HepG2 (cell line): Measurements from ENCODE around the gene GLCE. TPM values are rescaled to one million over a fixed set of nuclear protein-coding genes. Genes with fewer than 3 reads are reported as not detected.

Experiments
- ASH2L ChIP-seq: fragments of 300-600, 200-600 bp; sonication (generic); IDR thresholded peaks from 2 replicates; pipeline ENCODE4 v1.7.0; 2017; ENCODE audit warnings: low read depth, mild to moderate bottlenecking, moderate library complexity, mixed read lengths, low read length; ENCODE audit not compliant: insufficient read length
- CHCHD3 ChIP-seq: sonication (generic); formaldehyde crosslinking; IDR thresholded peaks from 2 replicates; pipeline ENCODE4 v1.8.0; 2022; ENCODE audit warnings: mild to moderate bottlenecking, missing genetic modification reagents, moderate library complexity
- CREB1 ChIP-seq, 2 experiments: fragments of 450-650 bp in 1 of 2; IDR thresholded peaks; 2 replicates each; pipeline ENCODE4 v1.6.1; 2016 to 2017; ENCODE audit warnings: control low read depth in 1 of 2, mild to moderate bottlenecking in 1 of 2, missing compliant biosample characterization in 1 of 2, missing genetic modification characterization in 1 of 2
- CTCF ChIP-seq: sonication (generic); formaldehyde crosslinking; IDR thresholded peaks from 2 replicates; pipeline ENCODE4 v1.5.0; 2020; ENCODE audit warnings: mild to moderate bottlenecking, missing genetic modification reagents, moderate library complexity
- ELF3 ChIP-seq: IDR thresholded peaks from 2 replicates; pipeline ENCODE4 v1.6.1; 2016; ENCODE audit warnings: missing genetic modification reagents, missing compliant biosample characterization
- KMT2A ChIP-seq: sonication (generic); formaldehyde crosslinking; IDR thresholded peaks from 2 replicates; pipeline ENCODE4 v1.4.0; 2020; ENCODE audit warnings: missing genetic modification reagents
- SALL1 ChIP-seq: sonication (generic); formaldehyde crosslinking; IDR thresholded peaks from 2 replicates; pipeline ENCODE4 v1.8.0; 2022; ENCODE audit warnings: mild to moderate bottlenecking, missing genetic modification reagents
- SIN3A ChIP-seq: IDR thresholded peaks from 2 replicates; pipeline ENCODE4 v1.6.1; 2011; ENCODE audit warnings: low read depth, mild to moderate bottlenecking, control low read depth, low read length, borderline replicate concordance
- ZBTB40 ChIP-seq, 2 experiments: fragments of 450-650 bp in 1 of 2; sonication (generic) in 1 of 2; formaldehyde crosslinking in 1 of 2; IDR thresholded peaks; 2 replicates each; pipeline versions ENCODE4 v1.6.1 to v1.8.0; 2016 to 2022; ENCODE audit warnings: antibody characterized with exemption in 1 of 2, mild to moderate bottlenecking in 1 of 2, missing genetic modification reagents in 1 of 2
- ZNF292 ChIP-seq: sonication (generic); formaldehyde crosslinking; IDR thresholded peaks from 2 replicates; pipeline ENCODE4 v1.8.1; 2022; ENCODE audit warnings: mild to moderate bottlenecking, low read depth, missing genetic modification reagents, borderline replicate concordance
- ZNF556 ChIP-seq: sonication (generic); formaldehyde crosslinking; IDR thresholded peaks from 2 replicates; pipeline ENCODE4 v1.4.0; 2020; ENCODE audit warnings: mild to moderate bottlenecking, missing genetic modification reagents, borderline replicate concordance
- polyA plus RNA-seq, 8 experiments: library from polyadenylated mRNA; depleted of rRNA in 3 of 8; stranded (reverse) in 7 of 8; unstranded in 1 of 8; fragments of >200 nt; fragmentation: Illumina TruSeq in 4 of 8; extraction: Trizol in 4 of 8; gene quantifications; 2 replicates each; pipeline versions ENCODE4 v1.2.1 to v1.2.3, GENCODE V29; 2011 to 2016; ENCODE audit warnings: low read depth in 4 of 8, missing spikeins in 1 of 8, mixed read lengths in 1 of 8; ENCODE audit not compliant: insufficient read depth in 1 of 8
- total RNA-seq, 5 experiments: library from RNA; depleted of rRNA; stranded (reverse); fragments of >200 nt; fragmentation: Illumina TruSeq; extraction: Trizol; gene quantifications; 2 replicates each; pipeline ENCODE4 v1.2.3, GENCODE V29; 2016; ENCODE audit warnings: low read depth in 1 of 5
- TF ChIP-seq, protein P1 (sequence below): sonication (generic); formaldehyde crosslinking; conservative IDR thresholded peaks from 2 replicates; pipeline ENCODE4 v1.4.0; 2020; ENCODE audit warnings: mild to moderate bottlenecking, missing genetic modification reagents, moderate library complexity

Gene GLCE
- total and polyA plus RNA-seq, 2 of the 13 experiments (the other 11 are each of a cell fraction or from before 2014, with no cell fraction given): 12.9 to 23.4 TPM

GRCh38 chr15:69161079-69161877, 843 bp downstream of the GLCE start (continued):
- TF ChIP-seq, protein P1, sequence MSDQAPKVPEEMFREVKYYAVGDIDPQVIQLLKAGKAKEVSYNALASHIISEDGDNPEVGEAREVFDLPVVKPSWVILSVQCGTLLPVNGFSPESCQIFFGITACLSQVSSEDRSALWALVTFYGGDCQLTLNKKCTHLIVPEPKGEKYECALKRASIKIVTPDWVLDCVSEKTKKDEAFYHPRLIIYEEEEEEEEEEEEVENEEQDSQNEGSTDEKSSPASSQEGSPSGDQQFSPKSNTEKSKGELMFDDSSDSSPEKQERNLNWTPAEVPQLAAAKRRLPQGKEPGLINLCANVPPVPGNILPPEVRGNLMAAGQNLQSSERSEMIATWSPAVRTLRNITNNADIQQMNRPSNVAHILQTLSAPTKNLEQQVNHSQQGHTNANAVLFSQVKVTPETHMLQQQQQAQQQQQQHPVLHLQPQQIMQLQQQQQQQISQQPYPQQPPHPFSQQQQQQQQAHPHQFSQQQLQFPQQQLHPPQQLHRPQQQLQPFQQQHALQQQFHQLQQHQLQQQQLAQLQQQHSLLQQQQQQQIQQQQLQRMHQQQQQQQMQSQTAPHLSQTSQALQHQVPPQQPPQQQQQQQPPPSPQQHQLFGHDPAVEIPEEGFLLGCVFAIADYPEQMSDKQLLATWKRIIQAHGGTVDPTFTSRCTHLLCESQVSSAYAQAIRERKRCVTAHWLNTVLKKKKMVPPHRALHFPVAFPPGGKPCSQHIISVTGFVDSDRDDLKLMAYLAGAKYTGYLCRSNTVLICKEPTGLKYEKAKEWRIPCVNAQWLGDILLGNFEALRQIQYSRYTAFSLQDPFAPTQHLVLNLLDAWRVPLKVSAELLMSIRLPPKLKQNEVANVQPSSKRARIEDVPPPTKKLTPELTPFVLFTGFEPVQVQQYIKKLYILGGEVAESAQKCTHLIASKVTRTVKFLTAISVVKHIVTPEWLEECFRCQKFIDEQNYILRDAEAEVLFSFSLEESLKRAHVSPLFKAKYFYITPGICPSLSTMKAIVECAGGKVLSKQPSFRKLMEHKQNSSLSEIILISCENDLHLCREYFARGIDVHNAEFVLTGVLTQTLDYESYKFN: peak; percentile 14; the same call in 1 of the 2 replicates
- no peak for TF ChIP-seq CREB1 (IDR thresholded peaks at IDR 0.05)
- no peak for TF ChIP-seq CREB1 (CRISPR knock-in tag; IDR thresholded peaks at IDR 0.05)
- TF ChIP-seq ZBTB40 (IDR thresholded peaks at IDR 0.05): no peak
- no peak for TF ChIP-seq ZBTB40 (CRISPR knock-in tag; IDR thresholded peaks at IDR 0.05)
- 0 out of 2 replicates have a peak, but pooled peaks have one; percentile 22 for TF ChIP-seq ELF3 (CRISPR knock-in tag)
- TF ChIP-seq KMT2A (CRISPR knock-in tag): peak; percentile 72; the same call in 1 of the 2 replicates
- 0 out of 2 replicates have a peak, but pooled peaks have one; percentile 34 for TF ChIP-seq SIN3A
- TF ChIP-seq ZNF292: peak; percentile 37; the same call in 1 of the 2 replicates
- peak; percentile 54 for TF ChIP-seq ASH2L
- TF ChIP-seq CHCHD3 (CRISPR knock-in tag): no peak
- 0 out of 2 replicates have a peak, but pooled peaks have one; percentile 20 for TF ChIP-seq SALL1 (CRISPR knock-in tag)
- peak; percentile 74 for TF ChIP-seq CTCF
- 0 out of 2 replicates have a peak, but pooled peaks have one; percentile 22 for TF ChIP-seq ZNF556 (CRISPR knock-in tag)
